ENCODE data around the gene KCNMA1.

The KCNMA1 gene

GRCh38 chr10:77152256-77152655, 485.4 kb downstream of the KCNMA1 start:
- H3K18ac ChIP-seq (ENCODE audit: low read length) = no peak overlapping the region
- H3K27ac ChIP-seq (replicated peaks; ENCODE audit: low read length) = no peak overlapping the region
- no peak overlapping the region for H4K8ac ChIP-seq (ENCODE audit: low read depth, low read length)
- H3K14ac ChIP-seq (ENCODE audit: low read length) = no peak overlapping the region
- H3K36me3 ChIP-seq (replicated peaks in 1 of 2; ENCODE audit: control insufficient read depth in 2 of 2, insufficient read depth in 2 of 2, low read length in 2 of 2) = no peaks in the 10 kb centered on the region
- H3K79me1 ChIP-seq (ENCODE audit: low read depth, low read length) = no peaks in the 10 kb centered on the region
- H2BK15ac ChIP-seq (ENCODE audit: low read length) = no peak overlapping the region
- no peak overlapping the region for H3K23ac ChIP-seq (ENCODE audit: low read depth, low read length, poor library complexity)
- H3K4me1 ChIP-seq (ENCODE audit: control insufficient read depth in 2 of 2, insufficient read depth in 1 of 2, low read depth in 1 of 2, low read length in 2 of 2) = peaks cover 0 to 2% of the 10 kb centered on the region in 2 donors
- no CpG with 5 or more reads among the region's 1 CpG for WGBS, 2 donors (ENCODE audit: extremely low coverage in 2 of 2, insufficient read length in 2 of 2, insufficient replicate concordance in 1 of 2)
- H3K4me3 ChIP-seq (ENCODE audit: low read length in 2 of 2) = no peak overlapping the region
- H3K9ac ChIP-seq (ENCODE audit: low read depth, low read length, poor library complexity) = no peak overlapping the region
- H2BK12ac ChIP-seq (ENCODE audit: low read length) = no peak overlapping the region
- H2AFZ ChIP-seq (ENCODE audit: low read length) = no peak overlapping the region
- DNase-seq (ENCODE audit: low spot score) = no peak
- no peak overlapping the region for H2BK120ac ChIP-seq (ENCODE audit: low read depth, low read length)
- no peak overlapping the region for H3K4me2 ChIP-seq (ENCODE audit: insufficient read depth, low read length, poor library complexity, severe bottlenecking)
- H3K9me3 ChIP-seq (replicated peaks in 1 of 2; ENCODE audit: control insufficient read depth in 2 of 2, insufficient read depth in 1 of 2, low read depth in 1 of 2, low read length in 2 of 2) = no peaks in the 10 kb centered on the region
- no peak overlapping the region for H2AK5ac ChIP-seq (ENCODE audit: low read depth, low read length)
- H3K4ac ChIP-seq (ENCODE audit: low read length) = no peak overlapping the region
- no peaks in the 10 kb centered on the region for H3K27me3 ChIP-seq (ENCODE audit: control insufficient read depth in 3 of 3, insufficient read depth in 3 of 3, low read depth in 1 of 3, low read length in 3 of 3)
- H2BK5ac ChIP-seq (ENCODE audit: low read length) = no peak overlapping the region
- H4K91ac ChIP-seq (ENCODE audit: low read depth, low read length, poor library complexity) = no peak overlapping the region

DNA sequence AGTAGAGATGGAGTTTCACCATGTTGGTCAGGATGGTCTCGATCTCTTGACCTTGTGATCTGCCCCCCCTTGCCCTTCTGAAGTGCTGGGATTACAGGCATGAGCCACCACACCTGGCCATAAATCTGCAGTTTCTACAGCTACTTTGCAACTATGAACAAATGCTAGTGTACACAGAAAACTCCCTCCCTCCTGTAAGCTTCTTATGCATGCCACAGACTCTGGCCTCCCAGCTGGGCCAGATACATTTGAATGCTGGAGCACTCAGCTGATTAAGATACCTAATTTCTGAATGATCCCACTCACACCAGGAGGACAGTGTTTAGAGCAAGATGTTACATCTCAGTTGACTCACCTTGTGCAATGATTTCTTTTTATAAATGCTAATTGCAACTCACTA, 486.2 kb downstream of the KCNMA1 start:
- Histone ChIP-seq H3K36me3 (replicated peaks in 1 of 2; ENCODE audit: control insufficient read depth in 2 of 2, insufficient read depth in 2 of 2, low read length in 2 of 2) (no peaks in the 10 kb centered on the region), H3K9ac (ENCODE audit: low read depth, low read length, poor library complexity) (no peak overlapping the region), H2AFZ (ENCODE audit: low read length) (no peak overlapping the region), H2BK120ac (ENCODE audit: low read depth, low read length) (no peak overlapping the region), H3K27ac (replicated peaks; ENCODE audit: low read length) (no peak overlapping the region), H3K4me3 (ENCODE audit: low read length in 2 of 2) (no peak overlapping the region), H4K8ac (ENCODE audit: low read depth, low read length) (no peak overlapping the region), H3K23ac (ENCODE audit: low read depth, low read length, poor library complexity) (no peak overlapping the region), H3K9me3 (replicated peaks in 1 of 2; ENCODE audit: control insufficient read depth in 2 of 2, insufficient read depth in 1 of 2, low read depth in 1 of 2, low read length in 2 of 2) (no peaks in the 10 kb centered on the region), H3K4me1 (ENCODE audit: control insufficient read depth in 2 of 2, insufficient read depth in 1 of 2, low read depth in 1 of 2, low read length in 2 of 2) (peaks cover 0 to 6% of the 10 kb centered on the region in 2 donors), H2BK12ac (ENCODE audit: low read length) (no peak overlapping the region), H3K79me1 (ENCODE audit: low read depth, low read length) (no peaks in the 10 kb centered on the region), H3K27me3 (ENCODE audit: control insufficient read depth in 3 of 3, insufficient read depth in 3 of 3, low read depth in 1 of 3, low read length in 3 of 3) (no peaks in the 10 kb centered on the region), H3K4ac (ENCODE audit: low read length) (no peak overlapping the region), H3K14ac (ENCODE audit: low read length) (no peak overlapping the region), H3K18ac (ENCODE audit: low read length) (no peak overlapping the region), H2BK5ac (ENCODE audit: low read length) (no peak overlapping the region), H2BK15ac (ENCODE audit: low read length) (no peak overlapping the region), H4K91ac (ENCODE audit: low read depth, low read length, poor library complexity) (no peak overlapping the region), H2AK5ac (ENCODE audit: low read depth, low read length) (no peak overlapping the region), H3K4me2 (ENCODE audit: insufficient read depth, low read length, poor library complexity, severe bottlenecking) (no peak overlapping the region)
- DNase-seq (ENCODE audit: low spot score) = no peak
- WGBS, 2 donors (ENCODE audit: extremely low coverage in 2 of 2, insufficient read length in 2 of 2, insufficient replicate concordance in 1 of 2) = no CpG with 5 or more reads among the region's 1 CpG

DNA sequence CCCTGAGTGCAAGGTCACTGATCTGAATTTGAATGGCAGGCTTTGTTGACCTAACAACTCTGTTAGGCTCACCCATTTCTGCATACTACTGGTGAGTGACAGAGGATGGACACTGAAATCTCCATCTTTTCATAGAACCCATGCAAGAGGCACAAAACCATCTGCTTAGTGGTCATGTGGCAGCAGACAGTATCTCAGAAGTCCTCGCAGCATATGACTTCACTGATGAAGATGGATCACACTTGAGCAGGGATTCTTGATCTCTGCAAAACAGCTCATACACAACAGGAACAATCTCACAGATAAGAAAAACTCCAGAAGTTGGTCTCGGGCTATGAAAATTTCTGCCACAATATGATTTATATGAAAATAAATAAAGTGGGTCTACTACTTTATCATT, 487.9 kb downstream of the KCNMA1 start:
- Histone ChIP-seq H3K79me1 (ENCODE audit: low read depth, low read length) (no peaks in the 10 kb centered on the region), H2AFZ (ENCODE audit: low read length) (no peak overlapping the region), H3K36me3 (replicated peaks in 1 of 2; ENCODE audit: control insufficient read depth in 2 of 2, insufficient read depth in 2 of 2, low read length in 2 of 2) (no peaks in the 10 kb centered on the region), H3K4ac (ENCODE audit: low read length) (no peak overlapping the region), H3K9me3 (replicated peaks in 1 of 2; ENCODE audit: control insufficient read depth in 2 of 2, insufficient read depth in 1 of 2, low read depth in 1 of 2, low read length in 2 of 2) (no peaks in the 10 kb centered on the region), H4K91ac (ENCODE audit: low read depth, low read length, poor library complexity) (no peak overlapping the region), H2BK15ac (ENCODE audit: low read length) (no peak overlapping the region), H3K18ac (ENCODE audit: low read length) (no peak overlapping the region), H2BK120ac (ENCODE audit: low read depth, low read length) (no peak overlapping the region), H3K9ac (ENCODE audit: low read depth, low read length, poor library complexity) (no peak overlapping the region), H3K4me3 (ENCODE audit: low read length in 2 of 2) (no peak overlapping the region), H3K27me3 (ENCODE audit: control insufficient read depth in 3 of 3, insufficient read depth in 3 of 3, low read depth in 1 of 3, low read length in 3 of 3) (no peaks in the 10 kb centered on the region), H2AK5ac (ENCODE audit: low read depth, low read length) (no peak overlapping the region), H3K14ac (ENCODE audit: low read length) (no peak overlapping the region), H2BK12ac (ENCODE audit: low read length) (no peak overlapping the region), H3K4me2 (ENCODE audit: insufficient read depth, low read length, poor library complexity, severe bottlenecking) (no peak overlapping the region), H2BK5ac (ENCODE audit: low read length) (no peak overlapping the region), H3K27ac (replicated peaks; ENCODE audit: low read length) (no peak overlapping the region), H3K4me1 (ENCODE audit: control insufficient read depth in 2 of 2, insufficient read depth in 1 of 2, low read depth in 1 of 2, low read length in 2 of 2) (peaks cover 0 to 6% of the 10 kb centered on the region in 2 donors), H4K8ac (ENCODE audit: low read depth, low read length) (no peak overlapping the region), H3K23ac (ENCODE audit: low read depth, low read length, poor library complexity) (no peak overlapping the region)
- no peak for DNase-seq (ENCODE audit: low spot score)
- no CpG with 5 or more reads among the region's 2 CpGs for WGBS, 2 donors (ENCODE audit: extremely low coverage in 2 of 2, insufficient read length in 2 of 2, insufficient replicate concordance in 1 of 2)

DNA sequence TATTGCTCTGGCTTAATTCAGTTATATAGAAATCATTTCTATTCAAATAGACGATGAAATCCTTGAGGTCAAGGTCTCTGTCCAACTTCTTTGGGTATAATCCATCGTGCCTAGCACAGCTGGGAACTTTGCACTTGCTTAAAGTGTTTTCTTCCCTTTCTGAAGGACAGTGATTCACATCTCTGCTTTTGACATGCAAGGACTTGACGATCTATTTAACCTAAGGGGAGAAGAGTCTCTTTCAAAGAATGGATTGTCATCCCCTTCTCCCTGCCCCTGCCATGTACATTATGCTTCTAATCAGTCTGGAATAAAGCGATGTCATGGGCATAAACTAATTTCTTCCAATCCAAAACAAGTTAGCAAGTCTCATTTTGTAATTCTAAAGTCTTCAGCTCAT, 488.6 kb downstream of the KCNMA1 start:
- peaks cover 0 to 6% of the 10 kb centered on the region in 2 donors for H3K4me1 ChIP-seq (ENCODE audit: control insufficient read depth in 2 of 2, insufficient read depth in 1 of 2, low read depth in 1 of 2, low read length in 2 of 2)
- H4K91ac ChIP-seq (ENCODE audit: low read depth, low read length, poor library complexity) = no peak overlapping the region
- H3K14ac ChIP-seq (ENCODE audit: low read length) = no peak overlapping the region
- H3K9me3 ChIP-seq (replicated peaks in 1 of 2; ENCODE audit: control insufficient read depth in 2 of 2, insufficient read depth in 1 of 2, low read depth in 1 of 2, low read length in 2 of 2) = no peaks in the 10 kb centered on the region
- no peaks in the 10 kb centered on the region for H3K36me3 ChIP-seq (replicated peaks in 1 of 2; ENCODE audit: control insufficient read depth in 2 of 2, insufficient read depth in 2 of 2, low read length in 2 of 2)
- H3K18ac ChIP-seq (ENCODE audit: low read length) = no peak overlapping the region
- H3K4me3 ChIP-seq (ENCODE audit: low read length in 2 of 2) = no peak overlapping the region
- no peak overlapping the region for H2AFZ ChIP-seq (ENCODE audit: low read length)
- no peak overlapping the region for H3K4me2 ChIP-seq (ENCODE audit: insufficient read depth, low read length, poor library complexity, severe bottlenecking)
- H3K9ac ChIP-seq (ENCODE audit: low read depth, low read length, poor library complexity) = no peak overlapping the region
- no peak overlapping the region for H3K27ac ChIP-seq (replicated peaks; ENCODE audit: low read length)
- no peak overlapping the region for H2BK5ac ChIP-seq (ENCODE audit: low read length)
- no peak overlapping the region for H2BK120ac ChIP-seq (ENCODE audit: low read depth, low read length)
- H3K27me3 ChIP-seq (ENCODE audit: control insufficient read depth in 3 of 3, insufficient read depth in 3 of 3, low read depth in 1 of 3, low read length in 3 of 3) = no peaks in the 10 kb centered on the region
- no peak overlapping the region for H4K8ac ChIP-seq (ENCODE audit: low read depth, low read length)
- H3K79me1 ChIP-seq (ENCODE audit: low read depth, low read length) = no peaks in the 10 kb centered on the region
- H2BK12ac ChIP-seq (ENCODE audit: low read length) = no peak overlapping the region
- WGBS, 2 donors (ENCODE audit: extremely low coverage in 2 of 2, insufficient read length in 2 of 2, insufficient replicate concordance in 1 of 2) = no CpG with 5 or more reads among the region's 4 CpGs
- no peak for DNase-seq (ENCODE audit: low spot score)
- H2BK15ac ChIP-seq (ENCODE audit: low read length) = no peak overlapping the region
- no peak overlapping the region for H3K23ac ChIP-seq (ENCODE audit: low read depth, low read length, poor library complexity)
- H3K4ac ChIP-seq (ENCODE audit: low read length) = no peak overlapping the region
- no peak overlapping the region for H2AK5ac ChIP-seq (ENCODE audit: low read depth, low read length)

Measured in neuronal stem cell (in vitro differentiated cells).